K562 (cell line): ENCODE measurements around the gene XPR1. TPM values are rescaled to one million over a fixed set of nuclear protein-coding genes. Genes with fewer than 3 reads are reported as not detected.

Source experiments
- ATAC-seq: fragments of 200-7000 bp; cut with Tn5 transposase; 3 replicates; pipeline ENCODE4 v1.9.1; 2020; ENCODE audit warnings: moderate library complexity
- BruUV-seq: library from RNA; stranded (reverse); fragments of 400-500 nt; replicated peaks from 2 replicates; lab custom pipeline; 2021; lab: Mats Ljungman, UMichigan
- CTCF ChIA-PET: fragments of 300-600 bp; formaldehyde crosslinking; extraction: SDS; loops from one replicate; lab custom pipeline; 2021; ENCODE audit warnings: low intra/inter-chr PET ratio; lab: Yijun Ruan, JAX
- POLR2A ChIA-PET: fragments of 300-600, 350-650 bp; sonication (Branson Sonifier 250); formaldehyde crosslinking; extraction: SDS; loops from one replicate; lab custom pipeline; 2021; ENCODE audit warnings: antibody characterized with exemption, inconsistent platforms; lab: Yijun Ruan, JAX
- DNase-seq, 4 experiments: peaks; one replicate each; pipeline versions ENCODE4 v3.0.0 to v3.0.0-alpha.2; 2011 to 2018; ENCODE audit warnings: low spot score in 3 of 4, mixed read lengths in 3 of 4; ENCODE audit errors: extremely low read depth in 1 of 4
- FAIRE-seq: peaks from 2 replicates; lab custom pipeline; 2011; peaks lifted over from hg19 to GRCh38; lab: Jason Lieb, UNC
- H2AFZ ChIP-seq: 2 replicates; pipeline ENCODE4 v1.6.0; 2011; ENCODE audit warnings: low read depth, low read length, control low read depth, inconsistent platforms
- H3K27ac ChIP-seq: fragments of 200-600 bp; 3 replicates; pipeline ENCODE4 v1.8.0; 2011; ENCODE audit warnings: low read depth, mild to moderate bottlenecking, control low read depth, inconsistent platforms, low read length, moderate library complexity, mixed read lengths; ENCODE audit errors: extremely low read depth
- H3K27me3 ChIP-seq, 2 experiments: fragments of 300-600 bp in 1 of 2; 2 replicates in 1 of 2; 3 replicates in 1 of 2; pipeline versions ENCODE4 v1.6.0 to v1.8.0; 2011; ENCODE audit warnings: inconsistent platforms in 2 of 2, low read length in 2 of 2, mild to moderate bottlenecking in 1 of 2, mixed read lengths in 1 of 2, moderate library complexity in 1 of 2; ENCODE audit not compliant: control insufficient read depth in 2 of 2, insufficient read depth in 2 of 2
- H3K36me3 ChIP-seq: fragments of 300-600 bp; 3 replicates; pipeline ENCODE4 v1.8.0; 2011; ENCODE audit warnings: mild to moderate bottlenecking, low read length, inconsistent platforms; ENCODE audit not compliant: control insufficient read depth, insufficient read depth
- H3K4me1 ChIP-seq, 2 experiments: fragments of 200-600 bp in 1 of 2; replicated peaks in 1 of 2; 2 replicates in 1 of 2; 3 replicates in 1 of 2; pipeline versions ENCODE4 v1.5.1 to v1.8.0; 2011; ENCODE audit warnings: inconsistent platforms in 2 of 2, low read length in 2 of 2, mild to moderate bottlenecking in 1 of 2, mixed read lengths in 1 of 2, moderate library complexity in 1 of 2; ENCODE audit not compliant: control insufficient read depth in 2 of 2, insufficient read depth in 2 of 2
- H3K4me2 ChIP-seq: 2 replicates; pipeline ENCODE4 v1.6.1; 2011; ENCODE audit warnings: low read length, control low read depth, inconsistent platforms, mixed read lengths; ENCODE audit not compliant: insufficient read depth
- H3K4me3 ChIP-seq: fragments of 200-600 bp; sonication (generic), shearing (Covaris generic); 2 replicates; pipeline ENCODE4 v1.5.1; 2016; ENCODE audit warnings: control low read depth, inconsistent platforms
- H3K79me2 ChIP-seq: fragments of 200-600 bp; 3 replicates; pipeline ENCODE4 v1.8.0; 2011; ENCODE audit warnings: low read length, inconsistent platforms; ENCODE audit not compliant: control insufficient read depth, insufficient read depth
- H3K9ac ChIP-seq, 2 experiments: 2 replicates each; pipeline versions ENCODE4 v1.6.0 to v1.6.1; 2011; ENCODE audit warnings: low read depth in 2 of 2, low read length in 2 of 2, control low read depth in 1 of 2, inconsistent platforms in 1 of 2, mild to moderate bottlenecking in 1 of 2, mixed read lengths in 1 of 2; ENCODE audit not compliant: insufficient read depth in 1 of 2
- H3K9me1 ChIP-seq: one replicate; pipeline ENCODE4 v1.6.0; 2011; ENCODE audit warnings: inconsistent platforms, mild to moderate bottlenecking, low read length, moderate library complexity; ENCODE audit not compliant: control insufficient read depth, insufficient read depth
- H3K9me3 ChIP-seq: replicated peaks from 2 replicates; pipeline ENCODE4 v1.5.1; 2011; ENCODE audit warnings: low read depth, low read length, inconsistent platforms; ENCODE audit not compliant: control insufficient read depth, insufficient read depth
- H4K20me1 ChIP-seq: replicated peaks from 2 replicates; pipeline ENCODE4 v1.6.1; 2011; ENCODE audit warnings: low read length, inconsistent platforms, mixed read lengths; ENCODE audit not compliant: control insufficient read depth, insufficient read depth
- CUX1 ChIP-seq: fragments of 200-800 bp; sonication (Bioruptor generic); IDR thresholded peaks from 2 replicates; pipeline ENCODE4 v1.6.1; 2016; ENCODE audit warnings: missing genetic modification characterization, missing compliant biosample characterization
- GTF2B ChIP-seq: IDR thresholded peaks from 2 replicates; pipeline ENCODE4 v1.6.1; 2011; ENCODE audit not compliant: insufficient read length; ENCODE audit errors: extremely low read depth
- OTX1 ChIP-seq: fragments of 450-650 bp; formaldehyde crosslinking; IDR thresholded peaks from 2 replicates; pipeline ENCODE4 v1.4.0; 2022; ENCODE audit warnings: mild to moderate bottlenecking
- RBM14 ChIP-seq: fragments of 200-400 bp; formaldehyde crosslinking; IDR thresholded peaks from 2 replicates; pipeline ENCODE4 v1.6.1; 2018; ENCODE audit warnings: low read depth, mild to moderate bottlenecking, low read length, moderate library complexity, borderline replicate concordance; ENCODE audit not compliant: insufficient read depth
- TFE3 ChIP-seq: fragments of 450-650 bp; formaldehyde crosslinking; IDR thresholded peaks from 2 replicates; pipeline ENCODE4 v1.4.0; 2020; ENCODE audit warnings: mild to moderate bottlenecking, mixed read lengths
- ZMIZ1 ChIP-seq, 2 experiments: fragments of 150-350 bp in 1 of 2; IDR thresholded peaks; 2 replicates each; pipeline ENCODE4 v1.6.1; 2012 to 2016; ENCODE audit warnings: low read depth in 2 of 2, low read length in 2 of 2, mild to moderate bottlenecking in 1 of 2, moderate library complexity in 1 of 2
- ZNF239 ChIP-seq: fragments of 250-450 bp; sonication (Bioruptor Pico); IDR thresholded peaks from 2 replicates; pipeline ENCODE4 v1.4.0; 2020; ENCODE audit warnings: mild to moderate bottlenecking
- ZNF277 ChIP-seq: fragments of 250-450 bp; sonication (Bioruptor Pico); IDR thresholded peaks from 2 replicates; pipeline ENCODE4 v1.8.0; 2022; ENCODE audit warnings: inconsistent platforms, mild to moderate bottlenecking, moderate library complexity, borderline replicate concordance
- WGBS: fragments of 100-300 bp; shearing (Covaris generic); methylation state at CpG from one replicate; pipeline ENCODE4 v1.1.6; 2016; ENCODE audit warnings: low coverage, mixed read lengths; ENCODE audit not compliant: insufficient coverage; ENCODE audit errors: missing lambda C conversion rate; 5-methylcytosine and 5-hydroxymethylcytosine counted together
- in situ Hi-C: fragments of 300-500 bp; cut with MboI; formaldehyde crosslinking; loops from 4 replicates; pipeline ENCODE4 v1.15.0; 2018; ENCODE audit warnings: inconsistent platforms, mixed read lengths
- intact Hi-C: fragments of 100-400 bp; cut with micrococcal nuclease; formaldehyde crosslinking; loops from 2 replicates; pipeline ENCODE4 v1.14.2; 2022
- polyA plus RNA-seq, 8 experiments: library from polyadenylated mRNA; depleted of rRNA in 4 of 8; stranded (reverse) in 5 of 8; unstranded in 3 of 8; fragments of >200 nt; fragmentation: Nextera tagmentation in 2 of 8; fragmentation: Illumina TruSeq in 1 of 8; extraction: Ambion mirVana in 2 of 8; extraction: Trizol in 1 of 8; gene quantifications; 2 replicates each; pipeline versions ENCODE4 v1.2.1 to v1.2.3, GENCODE V29; 2011 to 2014; ENCODE audit warnings: inconsistent platforms in 1 of 8, missing spikeins in 1 of 8
- total RNA-seq, 7 experiments: library from RNA; depleted of rRNA in 6 of 7; stranded (reverse); fragments of >200 nt in 6 of 7; fragmentation: Illumina TruSeq in 2 of 7; extraction: Trizol in 2 of 7; gene quantifications; 2 replicates each; pipeline versions ENCODE4 v1.2.1 to v1.2.3, GENCODE V29; 2011 to 2021; ENCODE audit warnings: low replicate concordance in 1 of 7

Gene XPR1
- total and polyA plus RNA-seq, 9 of the 15 experiments (the other 6 are each of a cell fraction or from before 2014, with no cell fraction given), result 3.0 to 66.2 (median 38.6) TPM

- DNase-seq (no peak), ATAC-seq (no peak), FAIRE-seq (no peak)
- 51% methylated on average over 2 of the region's 2 CpGs for WGBS
- in situ Hi-C loops, result no loop called here
- POLR2A ChIA-PET, result interaction anchor here (1.0 to 3.4 kb wide), 4 partner anchors 10 to 15 kb away, joined by 3 to 18 read pairs (median 9); no protein-coding TSS in a partner anchor
- H3K9me1 ChIP-seq, result no peaks in the 10 kb centered on the region
- no peak overlapping the region for H3K9ac ChIP-seq
- H2AFZ ChIP-seq, result no peak overlapping the region
- H3K4me3 ChIP-seq, result no peak overlapping the region
- CTCF ChIA-PET, result no interaction called here
- no peaks in the 10 kb centered on the region for H4K20me1 ChIP-seq
- H3K4me1 ChIP-seq, result peaks cover 4 to 24% of the 10 kb centered on the region in 2 experiments; a peak in 4 of 5 replicates
- H3K27ac ChIP-seq, result no peak overlapping the region
- H3K4me2 ChIP-seq, result no peak overlapping the region
- no TSS peak for BruUV-seq
- H3K27me3 ChIP-seq, result no peaks in the 10 kb centered on the region
- intact Hi-C loops, result no loop called here
- no peaks in the 10 kb centered on the region for H3K9me3 ChIP-seq
- no peaks in the 10 kb centered on the region for H3K36me3 ChIP-seq
- no peaks in the 10 kb centered on the region for H3K79me2 ChIP-seq
- TF ChIP-seq RBM14 (no peak), TFE3 (CRISPR knock-in tag) (no peak), CUX1 (CRISPR knock-in tag) (no peak), ZNF277 (CRISPR knock-in tag) (no peak), GTF2B (no peak), ZNF239 (CRISPR knock-in tag) (no peak), OTX1 (no peak), ZMIZ1 (IDR thresholded peaks at IDR 0.05; ENCODE audit: low read depth in 2 of 2, low read length in 2 of 2) (no peak)
These were observed 35.9 kb upstream of the XPR1 start for GRCh38 chr1:180595966-180596365.
